SK-N-SH (cell line): ENCODE data around the gene BCL2A1. TPM values are rescaled to one million over a fixed set of nuclear protein-coding genes. Genes with fewer than 3 reads are reported as not detected.

Experiments
- CTCF ChIA-PET: fragments of 300-600, 350-600 bp; formaldehyde crosslinking; extraction: SDS; loops from one replicate; lab custom pipeline; 2021; lab: Yijun Ruan, JAX
- POLR2A ChIA-PET: fragments of 350-600 bp; sonication (Branson Sonifier 250); formaldehyde crosslinking; extraction: SDS; loops from one replicate; lab custom pipeline; 2020; ENCODE audit warnings: antibody characterized with exemption, inconsistent platforms; lab: Yijun Ruan, JAX
- DNase-seq: peaks from one replicate; pipeline ENCODE4 v3.0.0; 2012
- H2AFZ ChIP-seq: fragments of 200-600 bp; sonication (generic); 2 replicates; pipeline ENCODE4 v1.8.1; 2016; ENCODE audit warnings: antibody characterized with exemption, mild to moderate bottlenecking, low read depth
- H3F3A ChIP-seq: fragments of 200-600 bp; sonication (generic); replicated peaks from 2 replicates; pipeline ENCODE3; 2016; ENCODE audit warnings: antibody characterized with exemption, mild to moderate bottlenecking; ENCODE audit not compliant: insufficient read depth
- H3K27ac ChIP-seq, 2 experiments: fragments of 200-500 bp in 1 of 2; fragments of 200-600 bp in 1 of 2; sonication (Bioruptor generic) in 1 of 2; sonication (generic), shearing (Covaris generic) in 1 of 2; 2 replicates each; pipeline versions ENCODE4 v1.5.1 to v1.6.1; 2014 to 2016; ENCODE audit warnings: low read depth in 2 of 2, inconsistent platforms in 1 of 2, low read length in 1 of 2, mild to moderate bottlenecking in 1 of 2, mixed read lengths in 1 of 2
- H3K27me3 ChIP-seq: fragments of 200-600 bp; sonication (generic), shearing (Covaris generic); 2 replicates; pipeline ENCODE4 v1.6.1; 2016; ENCODE audit warnings: mixed run types; ENCODE audit not compliant: insufficient read depth
- H3K36me3 ChIP-seq, 2 experiments: fragments of 200-500 bp in 1 of 2; fragments of 200-600 bp in 1 of 2; sonication (Bioruptor generic) in 1 of 2; sonication (generic) in 1 of 2; replicated peaks in 1 of 2; 2 replicates each; pipeline versions ENCODE3 to v1.5.1; 2014 to 2016; ENCODE audit warnings: low read length in 1 of 2, mild to moderate bottlenecking in 1 of 2; ENCODE audit not compliant: insufficient read depth in 2 of 2, control insufficient read depth in 1 of 2
- H3K4me1 ChIP-seq, 2 experiments: fragments of 200-500 bp in 1 of 2; fragments of 200-600 bp in 1 of 2; sonication (Bioruptor generic) in 1 of 2; sonication (generic), shearing (Covaris generic) in 1 of 2; 2 replicates each; pipeline versions ENCODE4 v1.5.1 to v1.6.1; 2014 to 2016; ENCODE audit warnings: low read depth in 1 of 2, low read length in 1 of 2, mixed run types in 1 of 2; ENCODE audit not compliant: insufficient read depth in 2 of 2, control insufficient read depth in 1 of 2
- H3K4me2 ChIP-seq: fragments of 200-600 bp; sonication (generic), shearing (Covaris generic); 2 replicates; pipeline ENCODE4 v1.6.1; 2017; ENCODE audit warnings: mixed run types
- H3K4me3 ChIP-seq, 2 experiments: fragments of 200-500 bp in 1 of 2; fragments of 200-600 bp in 1 of 2; sonication (Bioruptor generic) in 1 of 2; sonication (generic), shearing (Covaris generic) in 1 of 2; 2 replicates each; pipeline versions ENCODE4 v1.5.1 to v1.8.1; 2014 to 2016; ENCODE audit warnings: low read depth in 2 of 2, inconsistent platforms in 1 of 2, low read length in 1 of 2, mild to moderate bottlenecking in 1 of 2, mixed read lengths in 1 of 2, moderate library complexity in 1 of 2
- H3K79me2 ChIP-seq: fragments of 200-600 bp; sonication (generic); 2 replicates; pipeline ENCODE4 v1.8.1; 2017; ENCODE audit warnings: mild to moderate bottlenecking; ENCODE audit not compliant: insufficient read depth
- H3K9ac ChIP-seq: fragments of 200-600 bp; sonication (generic); 2 replicates; pipeline ENCODE4 v1.6.1; 2017; ENCODE audit warnings: mixed run types
- H3K9me2 ChIP-seq: fragments of 200-600 bp; sonication (generic); 2 replicates; pipeline ENCODE4 v1.6.1; 2017; ENCODE audit warnings: mixed run types
- H3K9me3 ChIP-seq: fragments of 200-600 bp; sonication (generic); 2 replicates; pipeline ENCODE4 v1.6.1; 2017; ENCODE audit warnings: mixed run types, mild to moderate bottlenecking, moderate library complexity
- H4K20me1 ChIP-seq: fragments of 200-600 bp; sonication (generic); 2 replicates; pipeline ENCODE4 v1.6.1; 2017; ENCODE audit warnings: mild to moderate bottlenecking, mixed run types; ENCODE audit not compliant: insufficient read depth
- CHD2 ChIP-seq: fragments of 150-350 bp; IDR thresholded peaks from 2 replicates; pipeline ENCODE4 v1.6.1; 2018; ENCODE audit warnings: low read length; ENCODE audit not compliant: partially characterized antibody
- CTCF ChIP-seq: fragments of 200-600 bp; sonication (generic); IDR thresholded peaks from 2 replicates; pipeline ENCODE4 v1.6.1; 2017; ENCODE audit warnings: antibody characterized with exemption, mild to moderate bottlenecking, moderate library complexity
- EP300 ChIP-seq, 2 experiments: IDR thresholded peaks; 2 replicates each; pipeline versions ENCODE4 v1.4.0 to v1.6.1; 2012; ENCODE audit warnings: borderline replicate concordance in 1 of 2, low read depth in 1 of 2, low read length in 1 of 2
- EZH2phosphoT487 ChIP-seq: fragments of 200-600 bp; sonication (generic); IDR thresholded peaks from 2 replicates; pipeline ENCODE4 v1.6.1; 2017; ENCODE audit warnings: low read depth, mixed run types, mild to moderate bottlenecking, antibody characterized with exemption, moderate library complexity, borderline replicate concordance
- FOSL2 ChIP-seq: IDR thresholded peaks from 2 replicates; pipeline ENCODE4 v1.4.0; 2012; ENCODE audit warnings: low read depth, mild to moderate bottlenecking, moderate library complexity, borderline replicate concordance
- FOXJ3 ChIP-seq: sonication (generic); formaldehyde crosslinking; IDR thresholded peaks from 2 replicates; pipeline ENCODE4 v1.5.1; 2020; ENCODE audit warnings: mild to moderate bottlenecking, missing genetic modification reagents
- IRF3 ChIP-seq: fragments of 150-350 bp; IDR thresholded peaks from 2 replicates; pipeline ENCODE4 v1.6.1; 2016; ENCODE audit warnings: mild to moderate bottlenecking, low read depth, low read length
- JUND ChIP-seq: IDR thresholded peaks from 2 replicates; pipeline ENCODE4 v1.4.0; 2012
- MAX ChIP-seq: IDR thresholded peaks from 2 replicates; pipeline ENCODE4 v1.4.0; 2012; ENCODE audit warnings: low read depth
- MXI1 ChIP-seq: IDR thresholded peaks from 2 replicates; pipeline ENCODE4 v1.6.1; 2012; ENCODE audit warnings: mild to moderate bottlenecking, low read depth, low read length, improper control_type of control experiment
- PBX3 ChIP-seq: IDR thresholded peaks from 2 replicates; pipeline ENCODE4; 2012
- REST ChIP-seq: IDR thresholded peaks from 2 replicates; pipeline ENCODE4 v1.6.1; 2012; ENCODE audit warnings: mild to moderate bottlenecking, low read depth, low read length, moderate library complexity
- RFX5 ChIP-seq: IDR thresholded peaks from 2 replicates; pipeline ENCODE4 v1.6.1; 2012; ENCODE audit warnings: mild to moderate bottlenecking, improper control_type of control experiment, low read length
- SIN3A ChIP-seq: IDR thresholded peaks from 2 replicates; pipeline ENCODE4 v1.6.1; 2012; ENCODE audit warnings: low read depth, mild to moderate bottlenecking, low read length, moderate library complexity, borderline replicate concordance
- SMC3 ChIP-seq: IDR thresholded peaks from 2 replicates; pipeline ENCODE4 v1.6.1; 2012; ENCODE audit warnings: low read depth, low read length, improper control_type of control experiment
- TAF1 ChIP-seq: IDR thresholded peaks from 2 replicates; pipeline ENCODE4 v1.6.1; 2012; ENCODE audit warnings: low read depth, mild to moderate bottlenecking, low read length, moderate library complexity, borderline replicate concordance
- TEAD4 ChIP-seq: IDR thresholded peaks from 2 replicates; pipeline ENCODE4 v1.4.0; 2012; ENCODE audit warnings: mild to moderate bottlenecking, borderline replicate concordance; ENCODE audit not compliant: insufficient read depth
- USF1 ChIP-seq: IDR thresholded peaks from 2 replicates; pipeline ENCODE4 v1.4.0; 2012; ENCODE audit warnings: low read depth, borderline replicate concordance
- USF2 ChIP-seq: fragments of 150-350 bp; IDR thresholded peaks from 2 replicates; pipeline ENCODE4 v1.6.1; 2017; ENCODE audit warnings: antibody characterized with exemption, low read length, low read depth, borderline replicate concordance
- WGBS: methylation state at CpG from one replicate; pipeline ENCODE4 v1.1.6; 2017; ENCODE audit warnings: low lambda C conversion rate; 5-methylcytosine and 5-hydroxymethylcytosine counted together
- polyA plus RNA-seq, 3 experiments: library from polyadenylated mRNA; depleted of rRNA; stranded (reverse); fragments of >200 nt; gene quantifications; 2 replicates each; pipeline ENCODE4 v1.2.3, GENCODE V29; 2012

The BCL2A1 gene
- polyA plus RNA-seq, 1 of the 3 experiments (the other 2 are of a cell fraction), result 0.08 TPM

GRCh38 chr15:79938143-79938542 is 32.9 kb downstream of the BCL2A1 start:
- H2AFZ ChIP-seq, result no peak overlapping the region
- H3K36me3 ChIP-seq, result no peaks in the 10 kb centered on the region
- ChIA-PET POLR2A (no interaction called here), CTCF (no interaction called here)
- H3K79me2 ChIP-seq, result no peaks in the 10 kb centered on the region
- no peak overlapping the region for H3K27ac ChIP-seq
- no peak overlapping the region for H3K4me2 ChIP-seq
- H3K4me1 ChIP-seq, result no peaks in the 10 kb centered on the region
- 19% methylated on average over 1 of the region's 1 CpG for WGBS
- TF ChIP-seq SIN3A (no peak), TAF1 (no peak), RFX5 (no peak), MXI1 (no peak), FOSL2 (no peak), MAX (no peak), TEAD4 (no peak), USF2 (no peak), JUND (no peak), IRF3 (no peak), REST (no peak), SMC3 (no peak), CHD2 (no peak), FOXJ3 (CRISPR knock-in tag) (no peak), EZH2phosphoT487 (no peak), USF1 (no peak), CTCF (no peak), EP300 (IDR thresholded peaks at IDR 0.05; ENCODE audit: borderline replicate concordance in 1 of 2, low read depth in 1 of 2, low read length in 1 of 2) (no peak), PBX3 (no peak)
- H3K27me3 ChIP-seq, result no peaks in the 10 kb centered on the region
- H4K20me1 ChIP-seq, result no peaks in the 10 kb centered on the region
- H3K9me3 ChIP-seq, result no peaks in the 10 kb centered on the region
- no peak overlapping the region for H3K4me3 ChIP-seq
- H3K9me2 ChIP-seq, result no peaks in the 10 kb centered on the region
- H3K9ac ChIP-seq, result no peak overlapping the region
- H3F3A ChIP-seq, result no peaks in the 10 kb centered on the region
- DNase-seq, result no peak
